ENCODE results near the gene STOX2. TPM values are rescaled to one million over a fixed set of nuclear protein-coding genes. Genes with fewer than 3 reads are reported as not detected.
A peak's percentile ranks its signal among the peaks of the same experiment; 100 is the strongest.
"Not testable (repeated sequence)": the region's sequence is repeated elsewhere in the genome, so short reads cannot be mapped to it uniquely, and the experiment has no call there.

Gene STOX2
- total RNA-seq, 2 experiments from 2014 or later: not detected

DNA sequence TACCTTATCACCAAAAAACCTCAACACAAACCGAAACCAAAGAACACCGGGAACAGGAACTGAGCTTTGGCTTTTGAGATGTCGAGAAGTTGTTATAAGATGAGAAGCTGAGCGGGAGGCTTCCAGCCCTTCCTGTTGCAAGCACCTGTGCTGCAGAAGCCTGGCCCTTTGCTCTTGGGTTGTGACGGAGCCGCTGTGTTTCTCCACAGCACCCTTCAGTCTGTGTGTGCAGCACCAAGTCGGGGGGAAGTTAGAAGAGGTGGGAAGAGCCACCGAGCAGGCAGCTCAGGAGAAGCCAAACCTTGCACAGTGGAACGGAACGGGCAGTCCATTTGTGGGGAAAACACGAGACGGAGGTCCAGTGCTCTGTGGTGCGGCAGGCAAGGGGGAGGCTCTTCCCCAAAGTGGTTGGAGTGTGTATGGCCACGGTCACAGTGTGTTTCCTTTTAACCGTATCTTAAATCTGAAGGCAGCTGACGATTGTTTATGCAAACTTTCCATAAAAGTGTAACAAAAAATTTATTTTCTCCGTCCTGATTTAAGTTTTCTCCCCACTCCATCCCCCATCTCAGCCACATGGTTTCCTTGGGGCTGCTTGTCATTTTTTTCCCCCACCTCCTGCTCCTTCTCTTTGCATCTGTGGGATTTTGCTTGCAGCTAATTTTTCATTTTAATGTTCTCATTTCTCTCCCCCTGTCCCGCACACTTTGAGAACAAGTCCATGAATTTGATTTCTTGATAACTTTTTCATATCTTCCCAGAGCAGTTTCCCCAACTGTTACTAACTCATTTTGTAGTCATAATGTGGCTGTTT, 123.7 kb downstream of the STOX2 start:
- peak; percentile 4 for DNase-seq
- no peaks in the 10 kb centered on the region for H3K36me3 Mint-ChIP-seq
- H3K27ac Mint-ChIP-seq: no peak overlapping the region
- peaks cover 18% of the 10 kb centered on the region for H3K4me1 Mint-ChIP-seq
- H3K4me3 Mint-ChIP-seq: peak overlapping the region; percentile 73
- peaks cover 8% of the 10 kb centered on the region for H3K27me3 Mint-ChIP-seq
- no peaks in the 10 kb centered on the region for H3K9me3 Mint-ChIP-seq

DNA sequence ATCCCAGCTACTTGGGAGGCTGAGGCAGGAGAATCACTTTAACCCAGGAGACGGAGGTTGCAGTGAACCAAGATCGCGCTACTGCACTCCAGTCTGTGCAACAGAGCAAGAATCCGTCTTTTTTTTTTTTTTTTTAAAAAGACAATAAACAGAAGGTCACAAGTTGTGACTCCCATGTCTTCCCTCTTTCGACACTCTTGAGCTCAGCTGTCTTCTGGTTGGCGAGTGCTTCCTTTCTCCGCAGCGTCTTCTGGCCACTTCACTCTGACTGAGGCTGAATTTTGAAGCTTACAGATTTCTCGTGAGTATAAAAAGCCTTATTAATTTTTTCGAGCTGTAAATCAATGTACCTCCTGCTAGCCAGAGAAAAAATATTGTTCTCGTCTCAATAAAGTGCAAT, 124.9 kb downstream of the STOX2 start:
- Mint-ChIP-seq H3K27me3 (peaks cover 8% of the 10 kb centered on the region), H3K27ac (no peak overlapping the region), H3K4me3 (no peak overlapping the region), H3K4me1 (peaks cover 18% of the 10 kb centered on the region), H3K9me3 (no peaks in the 10 kb centered on the region), H3K36me3 (no peaks in the 10 kb centered on the region)
- no peak for DNase-seq

DNA sequence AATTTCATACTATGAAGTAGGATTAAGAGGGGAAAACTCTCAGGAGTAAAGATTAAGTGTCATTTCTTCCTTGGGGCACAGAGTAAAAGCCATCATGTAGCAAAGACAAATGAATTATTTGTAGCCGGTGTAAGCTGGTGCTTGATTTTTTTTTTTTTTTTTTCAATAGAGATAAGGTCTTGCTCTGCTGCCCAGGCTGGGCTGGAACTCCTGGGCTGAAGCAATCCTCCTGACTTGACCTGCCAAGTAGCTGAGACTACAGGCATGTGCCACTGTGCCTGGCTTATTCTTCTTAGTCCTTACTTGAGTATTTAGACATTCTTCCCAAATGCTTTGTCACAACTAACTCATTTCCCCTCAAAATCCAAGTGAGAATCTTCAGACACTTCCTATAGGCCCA, 125.7 kb downstream of the STOX2 start:
- Mint-ChIP-seq H3K4me1 (peaks cover 18% of the 10 kb centered on the region), H3K27me3 (peaks cover 8% of the 10 kb centered on the region), H3K4me3 (no peak overlapping the region), H3K27ac (no peak overlapping the region), H3K9me3 (no peaks in the 10 kb centered on the region), H3K36me3 (no peaks in the 10 kb centered on the region)
- DNase-seq: no peak

DNA sequence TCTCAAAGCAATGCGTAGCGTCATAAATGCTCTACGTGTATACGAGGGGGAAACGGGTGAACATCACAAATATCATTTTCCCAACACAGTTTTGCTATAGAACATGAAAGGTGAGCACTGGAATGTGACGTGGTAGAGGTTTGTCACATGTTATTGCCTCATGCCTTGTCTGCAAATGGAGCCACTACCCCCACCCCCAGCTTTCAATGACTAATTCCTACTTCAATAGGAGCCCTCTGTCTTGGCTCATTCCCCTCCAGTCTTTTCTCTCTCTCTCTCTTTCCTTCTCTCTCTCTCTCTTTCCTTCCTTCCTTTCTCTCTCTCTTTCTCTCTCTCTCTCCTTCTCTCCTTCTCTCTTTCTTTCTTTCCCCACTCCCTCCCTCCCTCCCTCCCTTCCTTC, 127.0 kb downstream of the STOX2 start:
- Mint-ChIP-seq H3K4me3 (no peak overlapping the region), H3K4me1 (peaks cover 18% of the 10 kb centered on the region), H3K9me3 (no peaks in the 10 kb centered on the region), H3K27me3 (peaks cover 8% of the 10 kb centered on the region), H3K27ac (no peak overlapping the region), H3K36me3 (no peaks in the 10 kb centered on the region)
- no peak for DNase-seq

DNA sequence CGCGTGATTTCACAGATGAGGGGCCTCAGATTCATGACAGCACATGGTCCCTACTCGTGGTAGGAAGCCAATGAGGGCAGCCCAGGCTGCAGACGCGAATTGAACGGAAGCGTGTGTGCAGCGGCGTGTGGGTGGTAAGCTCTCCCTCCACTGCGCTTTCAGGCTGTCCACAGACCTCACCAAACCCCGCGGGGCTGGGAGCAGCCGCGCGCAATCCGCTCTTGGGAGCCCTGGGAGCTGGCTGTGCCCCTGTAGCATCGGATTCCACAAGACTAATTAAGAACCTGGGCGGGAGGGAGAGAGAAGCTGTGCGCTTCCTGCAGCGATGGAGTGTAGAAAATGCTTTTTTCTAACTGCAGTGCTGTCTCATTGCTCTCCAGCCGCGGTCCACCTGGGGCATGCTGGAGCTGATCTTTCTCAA, 134.9 kb downstream of the STOX2 start:
- H3K4me1 Mint-ChIP-seq: peaks cover 7% of the 10 kb centered on the region
- peaks cover 36% of the 10 kb centered on the region for H3K27me3 Mint-ChIP-seq
- DNase-seq: peak; percentile 37
- H3K27ac Mint-ChIP-seq: no peak overlapping the region
- H3K9me3 Mint-ChIP-seq: no peaks in the 10 kb centered on the region
- H3K4me3 Mint-ChIP-seq: peak overlapping the region; percentile 58
- no peaks in the 10 kb centered on the region for H3K36me3 Mint-ChIP-seq

DNA sequence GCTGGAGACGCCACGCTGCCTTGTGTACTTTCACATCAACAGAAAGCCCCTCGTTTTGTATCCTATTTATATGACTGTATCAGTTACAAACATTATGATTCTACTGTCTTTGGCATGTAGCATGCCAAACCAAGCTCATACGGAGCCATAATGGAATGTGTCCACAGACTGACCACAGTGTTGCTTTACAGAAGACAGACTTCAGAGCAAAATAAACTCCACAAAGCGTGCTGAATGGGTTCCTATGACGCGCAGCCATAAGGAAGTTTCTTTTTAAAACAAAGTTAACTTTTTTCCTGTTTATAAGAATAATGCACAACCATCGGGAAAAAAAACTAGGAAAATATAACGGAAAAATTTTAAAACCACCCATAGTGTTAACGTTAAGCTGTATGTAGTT, 136.0 kb downstream of the STOX2 start:
- Mint-ChIP-seq H3K27ac (no peak overlapping the region), H3K4me3 (no peak overlapping the region), H3K9me3 (peaks cover 3% of the 10 kb centered on the region), H3K36me3 (no peaks in the 10 kb centered on the region), H3K27me3 (peaks cover 42% of the 10 kb centered on the region), H3K4me1 (peaks cover 7% of the 10 kb centered on the region)
- DNase-seq: no peak

DNA sequence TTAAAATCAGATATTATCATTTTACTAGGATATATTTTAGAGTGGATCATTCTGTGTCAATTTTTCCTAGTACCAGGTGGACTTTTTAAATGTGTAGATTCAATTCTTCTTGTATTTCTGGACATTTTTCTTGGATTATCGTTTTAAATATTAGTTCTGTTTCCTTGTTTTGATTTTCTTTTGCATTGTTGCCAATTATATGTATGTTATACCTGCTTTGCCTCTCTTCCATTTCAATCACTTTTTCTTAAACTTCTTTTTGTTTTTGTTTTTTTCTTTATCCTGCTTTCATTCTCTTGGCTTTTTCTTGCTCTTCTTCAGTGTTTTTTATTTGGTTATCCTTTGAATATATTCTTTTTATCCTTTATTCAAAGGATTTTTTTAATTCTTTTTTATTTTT, 141.0 kb downstream of the STOX2 start:
- H3K4me1 Mint-ChIP-seq: no peaks in the 10 kb centered on the region
- H3K27me3 Mint-ChIP-seq: peaks cover 19% of the 10 kb centered on the region
- H3K9me3 Mint-ChIP-seq: peaks cover 8% of the 10 kb centered on the region
- no peaks in the 10 kb centered on the region for H3K36me3 Mint-ChIP-seq
- H3K27ac Mint-ChIP-seq: no peak overlapping the region
- no peak for DNase-seq
- H3K4me3 Mint-ChIP-seq: no peak overlapping the region

DNA sequence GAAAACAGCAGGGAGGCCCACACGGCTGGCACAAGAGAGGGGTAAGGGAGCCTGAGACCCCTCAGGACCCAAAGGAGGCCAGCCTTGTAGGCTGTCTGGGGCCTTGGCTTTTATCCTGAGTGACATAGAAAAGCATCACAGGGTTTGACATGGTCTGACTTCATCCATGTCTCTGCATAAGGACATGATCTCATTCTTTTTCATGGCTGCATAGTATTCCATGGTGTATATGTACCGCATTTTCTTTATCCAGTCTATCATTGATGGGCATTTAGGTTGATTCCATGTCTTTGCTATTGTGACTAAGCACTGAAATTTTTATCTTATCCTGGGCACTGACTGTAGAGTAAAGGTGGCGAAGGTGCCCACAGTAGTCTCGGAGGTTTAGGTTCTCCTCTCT, 146.2 kb downstream of the STOX2 start:
- DNase-seq, H3K9me3 Mint-ChIP-seq, H3K4me1 Mint-ChIP-seq, H3K36me3 Mint-ChIP-seq, H3K4me3 Mint-ChIP-seq, H3K27ac Mint-ChIP-seq, H3K27me3 Mint-ChIP-seq: not testable (repeated sequence)

DNA sequence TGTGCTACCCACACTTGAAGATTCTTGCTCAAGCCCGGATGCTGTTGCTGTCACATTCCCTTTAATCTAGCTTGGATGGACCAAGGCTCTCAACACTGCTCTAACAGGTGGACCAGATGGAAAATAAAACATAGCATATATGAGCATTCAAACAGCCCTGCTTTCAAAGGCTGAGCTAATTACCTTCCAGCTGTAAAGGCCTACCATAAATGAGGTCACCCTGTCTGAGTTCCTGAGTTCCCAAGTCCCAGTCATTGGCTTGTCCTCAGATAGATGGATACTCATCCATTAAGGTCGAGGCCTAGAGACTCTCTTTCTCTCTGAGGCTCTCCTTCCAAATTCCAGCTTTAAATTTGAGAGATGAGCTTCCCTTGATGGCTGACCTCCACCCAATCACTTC, 147.5 kb downstream of the STOX2 start:
- no peaks in the 10 kb centered on the region for H3K36me3 Mint-ChIP-seq
- H3K9me3 Mint-ChIP-seq: peaks cover 4% of the 10 kb centered on the region
- H3K27ac Mint-ChIP-seq: no peak overlapping the region
- no peak overlapping the region for H3K4me3 Mint-ChIP-seq
- no peaks in the 10 kb centered on the region for H3K4me1 Mint-ChIP-seq
- no peak for DNase-seq
- H3K27me3 Mint-ChIP-seq: peaks cover 9% of the 10 kb centered on the region

DNA sequence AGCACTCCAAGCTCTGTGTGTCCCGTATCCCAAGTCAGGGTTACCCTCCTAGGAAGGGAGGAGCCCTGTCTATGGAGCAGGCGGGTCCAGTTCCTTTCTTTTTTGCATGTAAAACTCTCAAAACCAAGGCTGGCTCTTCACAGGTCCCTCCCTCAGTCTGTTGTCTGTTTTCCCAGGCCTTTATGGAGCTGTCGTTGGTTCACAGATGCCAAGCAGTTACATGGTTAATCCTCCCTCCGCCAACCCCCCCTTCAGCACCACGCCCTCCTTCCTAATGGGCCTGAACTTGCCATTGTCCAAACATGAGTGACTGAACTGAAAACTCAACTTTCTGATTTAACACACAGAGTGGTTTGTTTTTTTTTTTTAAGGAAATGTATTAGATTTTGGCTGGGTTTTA, 148.3 kb downstream of the STOX2 start:
- DNase-seq: no peak
- Mint-ChIP-seq H3K9me3 (peaks cover 4% of the 10 kb centered on the region), H3K27ac (no peak overlapping the region), H3K4me3 (no peak overlapping the region), H3K4me1 (no peaks in the 10 kb centered on the region), H3K27me3 (peaks cover 9% of the 10 kb centered on the region), H3K36me3 (no peaks in the 10 kb centered on the region)

DNA sequence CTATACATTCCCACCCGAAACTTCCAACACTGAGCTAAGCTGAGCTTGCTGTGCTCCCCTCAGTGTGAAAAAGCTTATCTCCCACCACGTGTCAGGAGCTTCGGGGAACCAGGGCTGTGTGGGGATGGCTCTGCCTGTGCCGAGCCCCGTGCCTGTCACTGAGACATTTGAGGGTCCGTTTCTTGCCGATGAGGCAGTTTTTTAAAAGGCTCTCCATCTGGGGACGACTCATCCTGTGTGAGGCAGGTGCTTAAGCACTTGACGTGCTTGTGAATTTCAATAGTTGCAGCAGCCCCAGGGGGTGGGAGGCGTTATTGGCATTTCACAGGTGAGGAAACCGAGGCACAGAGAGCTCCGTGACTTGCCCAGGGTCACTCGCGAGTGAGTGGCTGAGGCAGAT, 151.8 kb downstream of the STOX2 start:
- Mint-ChIP-seq H3K4me1 (no peaks in the 10 kb centered on the region), H3K27ac (no peak overlapping the region), H3K27me3 (peaks cover 5% of the 10 kb centered on the region)

DNA sequence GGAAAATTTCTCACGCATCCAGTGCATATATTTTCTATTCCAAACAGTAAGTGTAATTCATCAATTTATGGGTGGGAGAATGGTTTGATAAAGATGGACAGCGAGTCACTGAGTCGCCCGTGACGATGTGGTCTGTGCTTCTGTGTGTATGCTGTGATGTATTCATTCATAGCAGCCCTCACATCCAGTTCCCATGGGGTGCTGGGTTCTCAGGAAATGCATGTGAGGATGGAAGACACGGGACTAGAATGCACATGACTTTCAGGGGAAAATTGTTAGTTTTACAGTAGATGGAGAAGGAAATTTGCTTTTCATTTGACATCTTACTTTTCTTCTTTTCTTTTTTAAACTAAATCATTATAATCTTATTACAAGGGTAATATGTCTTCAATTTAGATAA, 152.9 kb downstream of the STOX2 start:
- no peaks in the 10 kb centered on the region for H3K9me3 Mint-ChIP-seq
- no peak overlapping the region for H3K4me3 Mint-ChIP-seq
- peaks cover 2% of the 10 kb centered on the region for H3K27me3 Mint-ChIP-seq
- H3K36me3 Mint-ChIP-seq: no peaks in the 10 kb centered on the region
- no peaks in the 10 kb centered on the region for H3K4me1 Mint-ChIP-seq
- no peak for DNase-seq
- H3K27ac Mint-ChIP-seq: no peak overlapping the region

More for the DNA sequence above, 151.8 kb downstream of the STOX2 start:
- H3K9me3 Mint-ChIP-seq: no peaks in the 10 kb centered on the region
- DNase-seq: no peak
- no peak overlapping the region for H3K4me3 Mint-ChIP-seq
- no peaks in the 10 kb centered on the region for H3K36me3 Mint-ChIP-seq

DNA sequence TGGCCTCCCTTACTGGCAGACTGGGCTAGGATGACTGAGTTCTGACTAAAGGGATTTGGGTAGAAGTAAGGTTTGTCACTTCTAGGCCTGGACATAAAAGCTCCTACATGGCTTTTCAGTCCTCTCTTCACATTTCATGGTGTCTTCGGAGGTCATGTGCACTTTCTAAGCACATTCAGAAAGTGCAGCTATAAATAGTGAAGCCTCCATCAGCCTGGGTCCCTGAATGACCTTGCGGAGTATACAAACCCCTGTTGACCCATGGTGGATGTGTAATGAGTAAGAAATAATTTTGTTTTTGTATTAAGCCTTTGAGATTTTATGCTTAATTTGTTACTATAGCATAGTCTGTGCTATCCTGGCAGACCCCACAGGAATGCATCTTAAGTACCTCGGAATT, 154.0 kb downstream of the STOX2 start:
- no peak for DNase-seq
- Mint-ChIP-seq H3K36me3 (no peaks in the 10 kb centered on the region), H3K27ac (no peak overlapping the region), H3K9me3 (no peaks in the 10 kb centered on the region), H3K27me3 (no peaks in the 10 kb centered on the region), H3K4me1 (no peaks in the 10 kb centered on the region), H3K4me3 (no peak overlapping the region)

DNA sequence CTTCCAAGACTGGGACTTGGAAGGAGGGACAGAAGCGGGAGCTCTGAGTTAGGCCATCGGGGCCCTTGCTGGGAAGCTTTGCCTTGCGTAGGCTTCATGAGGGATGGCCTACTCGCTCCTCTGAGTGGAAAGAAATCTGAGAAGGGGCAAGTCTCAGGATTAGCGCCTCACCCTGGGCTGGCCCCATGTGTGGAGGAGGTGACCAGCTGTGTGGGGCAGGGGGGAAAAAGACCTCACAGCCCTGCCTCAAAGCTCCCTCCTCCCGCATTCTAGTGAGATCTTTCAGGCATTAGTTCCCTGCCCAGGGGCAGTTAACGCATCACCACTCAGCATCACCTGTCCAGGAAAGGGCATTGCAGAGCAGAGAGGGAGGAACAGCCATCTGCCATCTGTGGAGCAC, 156.5 kb downstream of the STOX2 start:
- H3K4me3 Mint-ChIP-seq: no peak overlapping the region
- no peaks in the 10 kb centered on the region for H3K36me3 Mint-ChIP-seq
- DNase-seq: no peak
- no peaks in the 10 kb centered on the region for H3K4me1 Mint-ChIP-seq
- no peak overlapping the region for H3K27ac Mint-ChIP-seq
- H3K9me3 Mint-ChIP-seq: no peaks in the 10 kb centered on the region
- no peaks in the 10 kb centered on the region for H3K27me3 Mint-ChIP-seq

DNA sequence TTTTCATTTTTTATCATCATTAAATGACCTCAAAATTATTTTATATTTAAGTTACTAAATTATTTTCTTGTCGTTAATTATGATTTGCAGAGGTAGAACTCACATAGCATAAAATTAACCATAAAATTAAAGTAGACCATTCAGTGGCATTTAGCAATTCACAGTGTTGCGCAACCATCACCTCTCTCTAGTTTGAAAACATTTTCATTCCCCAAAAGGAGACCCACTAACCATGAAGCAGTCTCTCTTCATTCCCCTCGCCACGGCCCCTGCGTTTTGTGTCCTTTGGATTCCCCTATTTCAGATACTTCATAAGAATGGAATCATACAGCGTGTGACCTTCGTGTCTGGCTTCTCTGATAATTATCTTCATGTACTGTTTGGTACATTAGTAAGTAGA, 157.7 kb downstream of the STOX2 start:
- no peaks in the 10 kb centered on the region for H3K9me3 Mint-ChIP-seq
- no peak for DNase-seq
- no peaks in the 10 kb centered on the region for H3K36me3 Mint-ChIP-seq
- H3K27ac Mint-ChIP-seq: no peak overlapping the region
- no peak overlapping the region for H3K4me3 Mint-ChIP-seq
- peaks cover 5% of the 10 kb centered on the region for H3K27me3 Mint-ChIP-seq
- H3K4me1 Mint-ChIP-seq: no peaks in the 10 kb centered on the region

DNA sequence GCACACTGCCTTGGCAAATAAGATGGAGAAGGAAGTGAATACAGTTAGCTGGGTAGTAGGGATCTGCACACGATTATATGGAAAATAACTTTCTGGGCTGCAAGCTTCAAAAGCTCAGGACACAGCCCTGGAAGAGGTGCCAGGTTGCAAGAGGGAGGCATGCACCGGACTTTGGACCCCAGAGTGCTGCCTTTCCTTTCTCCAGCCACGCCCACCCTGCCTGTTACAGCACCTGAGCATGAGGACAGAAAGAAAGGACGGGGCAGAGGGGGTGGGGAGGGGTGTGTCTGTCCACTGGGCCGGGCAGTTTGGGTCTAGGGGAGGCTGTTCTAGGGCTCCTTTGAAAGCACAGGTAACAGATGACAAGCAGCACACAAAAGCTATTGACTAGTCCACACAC, 159.8 kb downstream of the STOX2 start:
- no peak for DNase-seq
- Mint-ChIP-seq H3K27ac (no peak overlapping the region), H3K36me3 (no peaks in the 10 kb centered on the region), H3K4me1 (no peaks in the 10 kb centered on the region), H3K4me3 (no peak overlapping the region), H3K27me3 (peaks cover 9% of the 10 kb centered on the region), H3K9me3 (no peaks in the 10 kb centered on the region)

Measured in activated naive CD8-positive, alpha-beta T cell treated with anti-CD3 and anti-CD28 coated beads for 36 hours (primary cell).